Ishikawa (cell line): Measurements from ENCODE around the gene CYP1B1.

ENCODE experiments used
- CEBPB ChIP-seq: IDR thresholded peaks from 2 replicates; pipeline ENCODE4 v1.6.1; 2012
- CREB1 ChIP-seq: IDR thresholded peaks from 2 replicates; pipeline ENCODE4 v1.6.1; 2012; ENCODE audit warnings: low read depth
- EGR1 ChIP-seq: IDR thresholded peaks from 2 replicates; pipeline ENCODE4 v1.6.1; 2012
- EP300 ChIP-seq: IDR thresholded peaks from 2 replicates; pipeline ENCODE4 v1.6.1; 2012; ENCODE audit warnings: borderline replicate concordance
- FOXM1 ChIP-seq: IDR thresholded peaks from 2 replicates; pipeline ENCODE4 v1.6.1; 2012; ENCODE audit warnings: low read depth, borderline replicate concordance
- MAX ChIP-seq: IDR thresholded peaks from 2 replicates; pipeline ENCODE4 v1.6.1; 2012
- NFIC ChIP-seq: IDR thresholded peaks from 2 replicates; pipeline ENCODE4 v1.6.1; 2012
- RAD21 ChIP-seq: IDR thresholded peaks from 2 replicates; pipeline ENCODE4 v1.6.1; 2012; ENCODE audit warnings: low read depth
- TAF1 ChIP-seq: IDR thresholded peaks from 2 replicates; pipeline ENCODE4 v1.6.1; 2012; ENCODE audit warnings: low read depth, mild to moderate bottlenecking
- TCF12 ChIP-seq: IDR thresholded peaks from 2 replicates; pipeline ENCODE4 v1.6.1; 2012; ENCODE audit warnings: low read depth
- TEAD4 ChIP-seq: IDR thresholded peaks from 2 replicates; pipeline ENCODE4 v1.6.1; 2012
- YY1 ChIP-seq: IDR thresholded peaks from 2 replicates; pipeline ENCODE4 v1.6.1; 2012; ENCODE audit warnings: low read depth
- ZBTB7A ChIP-seq: IDR thresholded peaks from 2 replicates; pipeline ENCODE4 v1.6.1; 2012; ENCODE audit warnings: low read depth
- TF ChIP-seq, protein P1 (sequence below): IDR thresholded peaks from 2 replicates; pipeline ENCODE4 v1.6.1; 2012; ENCODE audit warnings: low read depth, mild to moderate bottlenecking
- TF ChIP-seq, protein P2 (sequence below): IDR thresholded peaks from 2 replicates; pipeline ENCODE4 v1.6.1; 2012

The CYP1B1 gene

GRCh38 chr2:38064801-38065501 is 11.0 kb downstream of the CYP1B1 start:
- TF ChIP-seq, protein P1, sequence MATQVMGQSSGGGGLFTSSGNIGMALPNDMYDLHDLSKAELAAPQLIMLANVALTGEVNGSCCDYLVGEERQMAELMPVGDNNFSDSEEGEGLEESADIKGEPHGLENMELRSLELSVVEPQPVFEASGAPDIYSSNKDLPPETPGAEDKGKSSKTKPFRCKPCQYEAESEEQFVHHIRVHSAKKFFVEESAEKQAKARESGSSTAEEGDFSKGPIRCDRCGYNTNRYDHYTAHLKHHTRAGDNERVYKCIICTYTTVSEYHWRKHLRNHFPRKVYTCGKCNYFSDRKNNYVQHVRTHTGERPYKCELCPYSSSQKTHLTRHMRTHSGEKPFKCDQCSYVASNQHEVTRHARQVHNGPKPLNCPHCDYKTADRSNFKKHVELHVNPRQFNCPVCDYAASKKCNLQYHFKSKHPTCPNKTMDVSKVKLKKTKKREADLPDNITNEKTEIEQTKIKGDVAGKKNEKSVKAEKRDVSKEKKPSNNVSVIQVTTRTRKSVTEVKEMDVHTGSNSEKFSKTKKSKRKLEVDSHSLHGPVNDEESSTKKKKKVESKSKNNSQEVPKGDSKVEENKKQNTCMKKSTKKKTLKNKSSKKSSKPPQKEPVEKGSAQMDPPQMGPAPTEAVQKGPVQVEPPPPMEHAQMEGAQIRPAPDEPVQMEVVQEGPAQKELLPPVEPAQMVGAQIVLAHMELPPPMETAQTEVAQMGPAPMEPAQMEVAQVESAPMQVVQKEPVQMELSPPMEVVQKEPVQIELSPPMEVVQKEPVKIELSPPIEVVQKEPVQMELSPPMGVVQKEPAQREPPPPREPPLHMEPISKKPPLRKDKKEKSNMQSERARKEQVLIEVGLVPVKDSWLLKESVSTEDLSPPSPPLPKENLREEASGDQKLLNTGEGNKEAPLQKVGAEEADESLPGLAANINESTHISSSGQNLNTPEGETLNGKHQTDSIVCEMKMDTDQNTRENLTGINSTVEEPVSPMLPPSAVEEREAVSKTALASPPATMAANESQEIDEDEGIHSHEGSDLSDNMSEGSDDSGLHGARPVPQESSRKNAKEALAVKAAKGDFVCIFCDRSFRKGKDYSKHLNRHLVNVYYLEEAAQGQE: no peak
- no peak for TF ChIP-seq TAF1
- TF ChIP-seq MAX: no peak
- TF ChIP-seq CEBPB: no peak
- no peak for TF ChIP-seq NFIC
- TF ChIP-seq YY1: no peak
- no peak for TF ChIP-seq TCF12
- no peak for TF ChIP-seq ZBTB7A
- TF ChIP-seq EP300: no peak
- no peak for TF ChIP-seq RAD21
- no peak for TF ChIP-seq TEAD4
- TF ChIP-seq, protein P2, sequence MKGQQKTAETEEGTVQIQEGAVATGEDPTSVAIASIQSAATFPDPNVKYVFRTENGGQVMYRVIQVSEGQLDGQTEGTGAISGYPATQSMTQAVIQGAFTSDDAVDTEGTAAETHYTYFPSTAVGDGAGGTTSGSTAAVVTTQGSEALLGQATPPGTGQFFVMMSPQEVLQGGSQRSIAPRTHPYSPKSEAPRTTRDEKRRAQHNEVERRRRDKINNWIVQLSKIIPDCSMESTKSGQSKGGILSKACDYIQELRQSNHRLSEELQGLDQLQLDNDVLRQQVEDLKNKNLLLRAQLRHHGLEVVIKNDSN: no peak
- TF ChIP-seq EGR1: no peak
- no peak for TF ChIP-seq CREB1
- TF ChIP-seq FOXM1: no peak

GRCh38 chr2:38060236-38061018 is 15.5 kb downstream of the CYP1B1 start:
- TF ChIP-seq TCF12: no peak
- no peak for TF ChIP-seq TAF1
- TF ChIP-seq CEBPB: no peak
- TF ChIP-seq NFIC: no peak
- TF ChIP-seq, protein P1: no peak
- TF ChIP-seq RAD21: no peak
- TF ChIP-seq FOXM1: no peak
- TF ChIP-seq YY1: no peak
- TF ChIP-seq, protein P2: no peak
- TF ChIP-seq TEAD4: no peak
- no peak for TF ChIP-seq ZBTB7A
- no peak for TF ChIP-seq EGR1
- no peak for TF ChIP-seq MAX
- no peak for TF ChIP-seq CREB1
- no peak for TF ChIP-seq EP300

GRCh38 chr2:38057651-38058410 is 18.1 kb downstream of the CYP1B1 start:
- TF ChIP-seq CREB1 (no peak), RAD21 (no peak), MAX (no peak), CEBPB (no peak), EP300 (no peak), YY1 (no peak)

DNA sequence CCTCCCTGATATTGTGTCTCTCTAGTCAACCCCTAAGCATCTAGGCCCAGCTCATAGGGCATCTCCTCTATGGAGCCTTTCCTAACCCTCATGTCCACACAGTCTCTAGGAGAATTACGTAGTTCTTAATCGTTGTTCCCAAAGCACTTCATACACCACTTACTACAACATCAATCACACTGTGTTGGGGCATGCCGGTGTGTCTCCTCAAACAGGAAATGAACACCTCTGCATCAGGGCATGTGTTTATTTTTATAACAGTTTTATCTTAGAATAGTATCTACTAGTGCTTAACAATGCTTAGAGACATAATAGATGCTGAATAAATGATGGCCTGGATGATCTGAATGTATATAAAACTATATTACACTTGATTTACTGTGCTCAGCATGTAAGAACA is 19.7 kb downstream of the CYP1B1 start:
- no peak for TF ChIP-seq TAF1
- TF ChIP-seq CEBPB: no peak
- no peak for TF ChIP-seq RAD21
- TF ChIP-seq NFIC: no peak
- TF ChIP-seq ZBTB7A: no peak
- no peak for TF ChIP-seq EGR1
- TF ChIP-seq TCF12: no peak
- TF ChIP-seq EP300: no peak
- TF ChIP-seq FOXM1: no peak
- TF ChIP-seq, protein P2: no peak
- no peak for TF ChIP-seq TEAD4
- TF ChIP-seq YY1: no peak
